GM18508 (cell line): ENCODE data around the gene MIA.
A peak's percentile ranks its signal among the peaks of the same experiment; 100 is the strongest.
"Not testable (repeated sequence)": the region's sequence is repeated elsewhere in the genome, so short reads cannot be mapped to it uniquely, and the experiment has no call there.

Experiments
- ATAC-seq: cut with Tn5 transposase; IDR thresholded peaks from one replicate; pipeline ENCODE4 v1.9.1; 2021; ENCODE audit warnings: moderate number of reproducible peaks; ENCODE audit not compliant: insufficient read depth, unreplicated experiment

The MIA gene

DNA sequence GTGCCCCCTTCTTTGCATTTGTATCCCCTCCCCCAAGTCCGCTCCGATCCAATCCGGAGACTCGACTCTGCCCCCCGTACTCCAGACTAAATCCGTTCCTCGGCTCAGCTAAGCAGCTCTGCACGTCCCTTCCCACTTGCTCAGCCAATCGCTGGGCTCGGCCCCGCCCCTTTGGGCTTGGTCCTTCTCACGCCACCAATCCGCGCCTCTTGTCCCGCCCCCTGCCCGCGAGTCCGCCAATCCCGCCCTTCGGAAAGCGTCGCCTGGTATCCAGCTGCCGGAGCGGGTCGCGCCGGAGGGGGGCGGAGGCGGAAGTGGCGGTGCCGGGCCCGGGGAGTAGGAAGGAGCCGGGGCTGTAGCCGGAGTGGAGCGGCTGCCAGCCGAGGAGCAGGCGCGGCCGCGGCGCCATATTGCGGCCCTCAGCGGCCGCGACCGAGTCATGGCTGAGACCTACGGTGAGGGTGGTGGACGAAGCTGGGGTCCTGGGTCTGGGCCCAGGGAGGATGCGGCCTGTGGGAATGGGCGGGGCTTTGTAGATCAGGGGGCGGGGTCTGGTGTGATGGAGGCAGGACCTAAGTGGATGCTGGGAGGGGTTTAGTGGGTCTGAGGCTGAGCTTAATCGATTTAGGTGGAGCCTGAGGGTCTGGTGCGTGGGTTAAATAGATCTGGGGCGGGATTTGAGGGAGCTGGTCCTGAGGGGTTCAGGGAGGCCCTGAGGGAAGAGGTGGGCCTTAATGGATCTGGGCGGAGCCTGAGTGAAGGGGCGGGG is 2.8 kb downstream of the MIA start, which contains the start of gene RAB4B:
RAB4B (plus strand) TSS at position 311 of the 769 bp plus-strand sequence; CDS start at position 440, 129 bp downstream.
- peak; percentile 34 for ATAC-seq

DNA sequence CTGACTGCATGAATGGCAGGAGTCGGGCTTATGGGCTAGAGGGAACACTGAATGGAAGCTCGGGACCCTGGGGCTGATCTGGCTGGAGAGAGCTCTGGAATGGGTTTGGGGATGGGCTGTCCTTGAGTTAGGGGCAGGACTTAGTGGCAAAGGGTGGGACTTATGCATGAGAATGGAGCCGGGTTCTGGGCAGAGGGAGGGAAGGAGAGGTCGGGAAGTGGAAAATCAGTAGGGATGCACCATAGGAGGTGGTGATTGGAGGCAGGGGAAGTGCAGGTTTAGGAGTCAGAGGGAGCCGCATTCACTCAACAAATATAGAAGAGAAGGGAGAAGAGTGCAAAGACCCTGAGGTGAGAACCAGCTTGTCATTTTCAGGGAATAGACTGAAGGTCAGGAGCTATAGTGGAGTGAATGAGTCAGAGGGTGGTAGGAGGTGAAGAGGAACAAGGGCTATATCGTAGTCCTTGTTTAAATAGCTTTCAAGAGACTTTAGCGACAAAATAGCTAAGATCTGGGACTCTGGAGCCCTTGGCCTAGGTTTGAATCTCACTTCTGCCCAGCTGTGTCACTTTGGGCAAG is 3.5 kb downstream of the MIA start:
- ATAC-seq = no peak

DNA sequence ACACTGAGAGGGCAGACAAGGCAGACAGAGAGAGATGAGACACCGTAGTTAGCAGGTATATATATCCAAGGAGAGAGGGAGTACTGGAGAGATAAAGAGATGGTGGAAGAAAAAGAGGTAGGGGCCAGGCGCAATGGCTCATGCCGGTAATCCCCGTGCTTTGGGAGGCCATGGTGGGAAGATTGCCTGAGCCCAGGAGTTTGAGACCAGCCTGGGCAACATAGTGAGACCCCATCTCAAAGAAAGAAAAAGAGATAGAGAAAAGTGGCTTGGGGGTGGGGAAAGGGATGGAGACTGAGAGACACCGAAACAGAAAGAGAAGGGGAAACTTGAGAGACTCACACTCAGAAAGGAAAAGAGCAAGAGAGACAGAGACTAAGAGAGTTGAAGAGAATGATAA is 5.3 kb downstream of the MIA start:
- ATAC-seq = no peak

DNA sequence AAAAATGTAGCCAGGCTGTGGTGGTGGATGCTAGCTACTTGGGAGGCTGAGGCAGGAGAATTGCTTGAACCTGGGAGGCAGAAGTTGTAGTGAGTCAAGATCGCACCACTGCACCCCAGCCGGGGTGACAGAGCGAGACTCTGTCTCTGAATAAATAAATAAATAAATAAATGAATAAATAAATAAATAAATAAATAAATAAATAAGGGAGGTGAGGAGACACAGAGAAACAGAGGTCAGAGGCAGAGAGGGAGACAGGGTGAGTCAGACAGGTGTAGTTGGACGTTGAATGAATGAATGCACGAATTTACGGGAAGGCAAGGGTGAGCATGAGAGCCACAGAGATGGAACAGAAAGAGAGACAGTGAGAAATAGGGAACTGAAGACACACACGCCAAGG is 5.8 kb downstream of the MIA start:
- ATAC-seq = no peak

DNA sequence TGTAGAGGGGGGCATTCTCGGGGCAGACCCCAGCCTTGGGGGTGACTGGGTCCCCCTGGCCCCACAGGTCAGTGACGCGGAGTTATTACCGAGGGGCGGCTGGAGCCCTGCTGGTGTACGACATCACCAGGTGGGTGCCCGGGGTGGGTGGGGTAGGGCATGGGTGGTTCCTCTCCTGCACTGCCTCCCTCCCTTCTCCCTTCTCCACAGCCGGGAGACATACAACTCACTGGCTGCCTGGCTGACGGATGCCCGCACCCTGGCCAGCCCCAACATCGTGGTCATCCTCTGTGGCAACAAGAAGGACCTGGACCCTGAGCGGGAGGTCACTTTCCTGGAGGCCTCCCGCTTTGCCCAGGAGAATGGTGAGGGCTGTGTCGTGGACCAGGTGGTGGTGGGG is 8.4 kb downstream of the MIA start:
- no peak for ATAC-seq

DNA sequence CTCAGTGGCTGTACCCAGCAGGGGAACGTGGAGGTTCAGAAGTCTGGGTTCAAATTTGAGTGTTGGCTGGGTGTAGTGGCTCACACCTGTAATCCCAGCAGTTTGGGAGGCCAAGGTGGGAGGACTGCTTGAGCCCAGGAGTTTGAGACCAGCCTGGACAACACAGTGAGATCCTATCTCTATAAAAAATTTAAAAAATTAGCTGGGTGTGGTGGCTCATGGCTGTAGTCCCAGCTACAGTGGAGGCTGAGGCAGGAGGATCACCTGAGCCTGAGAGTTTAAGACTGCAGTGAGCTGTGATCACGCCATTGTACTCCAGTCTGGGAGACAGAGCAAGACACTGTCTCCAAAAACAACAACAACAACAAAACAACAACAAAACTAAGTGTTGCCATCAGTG is 8.8 kb downstream of the MIA start:
- ATAC-seq = not testable (repeated sequence)

DNA sequence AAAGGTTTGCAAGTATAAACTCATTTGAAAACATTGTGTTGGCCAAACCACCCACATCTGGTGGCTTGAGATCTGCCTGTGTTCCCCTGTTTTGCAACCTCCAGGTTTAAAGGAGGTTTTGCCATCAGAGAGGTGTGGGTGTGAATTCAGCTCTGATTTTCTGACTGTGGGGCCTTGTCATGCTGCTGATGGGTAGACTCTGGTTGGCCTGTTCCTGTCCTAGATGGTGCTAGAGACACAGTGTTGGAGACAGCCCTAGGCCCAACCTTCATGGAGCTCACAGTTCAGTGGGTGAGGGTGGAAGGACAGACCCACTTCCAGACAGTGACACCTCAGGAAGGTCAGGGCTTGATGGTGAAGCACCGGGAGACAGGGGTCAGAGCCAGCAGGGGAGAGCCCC is 10.2 kb downstream of the MIA start:
- no peak for ATAC-seq

DNA sequence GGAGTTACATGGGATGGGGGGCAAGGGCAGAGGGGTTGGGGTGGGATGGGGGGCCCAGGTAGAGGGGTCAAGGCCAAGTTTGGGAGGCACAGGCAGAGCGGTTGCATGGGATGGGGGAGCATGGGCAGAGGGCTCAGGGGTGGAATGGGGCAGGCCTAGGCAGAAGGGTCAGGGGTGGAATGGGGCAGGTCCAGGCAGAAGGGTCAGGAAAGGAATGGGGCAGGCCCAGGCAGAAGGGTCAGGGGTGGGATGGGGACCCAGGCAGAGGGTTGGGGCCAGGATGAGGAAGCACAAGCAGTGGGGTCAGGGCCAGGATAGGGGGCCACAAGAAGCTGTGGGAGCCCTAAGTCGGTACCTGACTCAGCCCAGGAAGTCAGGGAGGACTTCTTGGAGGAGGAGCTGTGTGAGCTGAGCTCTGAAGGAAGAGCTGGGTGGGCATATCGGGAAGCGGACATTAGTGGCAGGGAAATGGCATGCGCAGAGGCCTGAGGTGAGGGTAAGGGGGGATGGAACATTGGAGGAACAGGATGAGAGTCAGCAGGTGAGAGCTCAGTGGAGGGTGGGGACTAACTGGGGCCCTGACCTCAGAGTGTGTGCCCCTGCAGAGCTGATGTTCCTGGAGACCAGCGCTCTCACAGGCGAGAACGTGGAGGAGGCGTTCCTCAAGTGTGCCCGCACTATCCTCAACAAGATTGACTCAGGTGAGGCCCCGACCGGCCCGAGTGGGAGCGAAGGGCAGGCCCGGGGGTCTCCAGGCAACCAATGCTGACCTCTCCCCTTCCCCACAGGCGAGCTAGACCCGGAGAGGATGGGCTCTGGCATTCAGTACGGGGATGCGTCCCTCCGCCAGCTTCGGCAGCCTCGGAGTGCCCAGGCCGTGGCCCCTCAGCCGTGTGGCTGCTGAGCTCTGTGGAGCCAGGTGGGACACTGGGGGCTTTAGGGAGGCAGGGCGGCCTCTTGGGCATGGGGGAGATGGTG is 11.0 kb downstream of the MIA start:
- ATAC-seq = no peak

DNA sequence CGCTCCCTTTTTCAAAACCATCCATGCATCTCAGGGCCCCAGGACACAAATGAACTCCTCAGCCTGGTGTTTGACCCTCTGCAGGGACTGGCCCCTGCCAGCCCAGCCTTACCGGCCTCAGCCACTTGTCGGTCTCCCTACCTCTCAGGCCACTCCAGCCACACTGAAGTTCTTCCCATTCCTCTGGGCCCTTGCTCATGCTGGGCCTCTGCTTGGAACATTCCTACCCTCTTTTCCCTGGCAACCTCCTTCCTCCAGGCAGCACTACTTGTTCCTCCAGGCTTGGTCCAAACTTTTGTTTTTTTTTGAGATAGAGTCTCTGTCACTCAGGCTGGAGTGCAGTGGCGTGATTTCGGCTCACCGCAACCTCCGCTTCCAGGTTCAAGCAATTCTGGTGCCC is 16.0 kb downstream of the MIA start:
- ATAC-seq = no peak

DNA sequence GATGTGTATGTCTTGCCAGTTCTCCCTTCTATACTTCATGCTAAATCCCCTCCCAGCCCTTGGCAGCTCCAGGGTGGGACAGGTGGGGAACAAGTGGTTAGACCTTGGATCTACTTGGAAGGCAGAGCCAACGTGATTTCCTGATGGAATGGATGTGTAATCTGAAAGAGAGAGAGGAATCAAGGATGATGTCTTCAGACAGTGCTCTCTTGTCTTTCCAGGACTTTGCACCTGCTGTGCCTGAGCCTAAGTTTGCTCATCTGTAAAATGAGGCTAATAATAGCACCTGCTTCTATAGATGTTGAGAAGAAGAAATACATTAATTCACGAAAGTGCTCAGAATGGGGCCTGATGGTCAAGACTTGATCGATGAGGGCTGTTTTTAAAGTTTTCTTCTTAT is 16.7 kb downstream of the MIA start:
- no peak for ATAC-seq

DNA sequence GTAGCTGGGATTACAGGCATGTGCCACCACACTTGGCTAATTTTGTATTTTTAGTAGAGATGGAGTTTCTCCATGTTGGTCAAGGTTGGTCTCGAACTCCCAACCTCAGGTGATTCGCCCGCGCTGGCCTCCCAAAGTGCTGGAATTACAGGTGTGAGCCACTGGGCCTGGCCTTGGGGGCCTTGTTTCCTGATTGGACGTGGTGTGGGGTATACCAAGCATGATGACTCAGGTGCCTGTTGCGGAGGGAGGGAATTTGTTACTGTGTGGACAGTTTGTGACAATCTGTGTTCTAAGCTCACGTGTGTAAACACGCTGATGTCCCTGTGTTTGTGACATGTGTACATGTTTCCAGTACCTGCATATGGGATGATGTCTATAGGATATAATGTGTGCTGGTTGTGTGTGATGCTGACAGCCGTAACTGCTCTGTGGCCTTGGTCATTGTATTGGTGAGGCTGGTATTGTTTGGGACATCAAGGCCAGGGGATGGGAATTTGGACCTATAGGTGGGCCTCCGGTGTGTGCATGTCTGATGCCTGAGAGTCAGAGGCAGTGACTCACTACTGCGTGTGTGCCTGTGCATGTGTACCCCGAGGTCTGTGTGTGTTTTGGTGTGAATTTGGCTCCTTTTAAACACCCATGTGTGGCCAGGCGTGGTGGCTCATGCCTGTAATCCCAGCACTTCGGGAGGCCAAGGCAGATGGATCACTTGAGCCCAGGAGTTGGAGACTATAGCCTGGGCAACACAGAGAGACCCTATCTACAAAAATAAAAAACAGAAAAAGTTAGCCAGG is 22.0 kb downstream of the MIA start:
- ATAC-seq = no peak

DNA sequence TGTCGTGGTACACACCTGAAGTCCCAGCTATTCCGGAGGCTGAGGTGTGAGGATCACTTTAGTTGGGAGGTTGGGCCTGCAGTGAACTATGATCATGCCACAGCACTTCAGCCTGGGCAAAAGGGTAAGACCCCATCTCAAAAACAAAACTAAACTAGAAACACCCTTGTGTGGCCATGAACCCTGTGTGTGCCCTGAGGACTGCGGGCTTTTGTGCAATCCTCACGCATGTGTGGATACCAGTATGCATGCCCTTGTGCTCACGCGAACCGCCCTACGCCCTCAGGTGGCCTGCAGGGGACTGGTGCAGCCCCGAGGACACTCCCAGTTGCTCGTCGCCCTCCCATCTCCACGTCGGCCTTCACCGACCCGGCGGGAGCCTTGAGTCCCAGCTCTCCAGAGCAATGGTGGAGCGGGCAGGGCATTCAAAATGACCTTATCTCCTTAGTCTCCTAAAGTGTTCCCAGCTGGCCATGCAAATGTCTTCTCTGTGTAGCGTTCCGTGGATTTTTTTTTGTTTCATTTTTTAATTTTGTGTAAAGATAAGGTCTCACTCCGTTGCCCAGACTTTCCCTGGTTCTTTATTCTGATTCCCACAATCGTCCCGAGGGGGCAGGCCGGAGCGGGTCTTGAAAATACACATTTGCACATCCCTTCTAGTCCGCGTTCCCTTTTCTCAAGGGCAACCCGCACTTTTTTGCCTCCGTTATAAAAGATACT is 22.8 kb downstream of the MIA start:
- peak; percentile 25 for ATAC-seq

DNA sequence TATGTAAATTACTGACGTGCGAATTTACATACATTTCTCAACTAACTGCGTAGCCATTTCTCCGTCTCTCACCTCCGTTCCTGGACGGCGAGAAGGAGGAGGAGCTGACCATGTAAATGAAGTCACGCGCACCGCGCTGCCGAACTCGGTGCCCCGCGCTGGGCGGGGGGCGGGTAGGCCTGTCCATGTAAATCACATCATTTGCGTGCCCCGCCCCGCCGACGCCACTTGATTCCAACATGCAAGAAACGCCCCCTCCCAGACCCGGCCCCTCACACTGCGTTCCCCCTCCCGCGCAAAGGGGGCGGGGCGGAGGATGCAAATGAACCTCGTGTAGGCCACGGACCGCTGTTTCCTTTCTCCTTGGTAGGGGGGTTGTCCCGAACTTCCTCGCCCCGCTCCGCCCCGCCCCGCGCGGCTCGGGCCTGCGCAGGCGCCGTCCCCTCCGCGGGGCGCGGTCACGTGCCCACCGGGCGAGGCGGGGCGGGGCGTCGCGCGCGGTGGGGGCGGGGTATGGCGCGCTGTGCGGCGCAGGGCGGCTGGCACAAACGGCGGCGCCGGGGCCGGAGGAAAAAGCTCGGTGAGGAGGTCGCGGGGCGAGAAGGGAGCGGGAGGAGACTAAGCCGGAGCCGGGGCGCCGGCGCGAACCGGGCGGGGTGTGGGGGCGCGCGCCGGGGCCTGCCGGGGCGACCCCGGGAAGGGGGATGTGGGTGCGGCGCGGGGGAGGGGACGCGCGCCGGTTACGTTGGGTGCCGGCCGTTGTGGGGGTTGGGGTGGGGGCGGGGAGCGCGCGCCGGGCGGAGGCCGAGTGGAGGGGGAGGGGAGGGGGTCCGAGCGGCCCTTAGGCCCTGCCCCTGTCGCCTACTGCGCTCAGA is 23.6 kb downstream of the MIA start, which contains the start of gene EGLN2:
EGLN2 (plus strand) TSS at position 509 of the 875 bp plus-strand sequence. CDS start 1,382 bp downstream, outside the sequence.
- peak; percentile 46 for ATAC-seq

DNA sequence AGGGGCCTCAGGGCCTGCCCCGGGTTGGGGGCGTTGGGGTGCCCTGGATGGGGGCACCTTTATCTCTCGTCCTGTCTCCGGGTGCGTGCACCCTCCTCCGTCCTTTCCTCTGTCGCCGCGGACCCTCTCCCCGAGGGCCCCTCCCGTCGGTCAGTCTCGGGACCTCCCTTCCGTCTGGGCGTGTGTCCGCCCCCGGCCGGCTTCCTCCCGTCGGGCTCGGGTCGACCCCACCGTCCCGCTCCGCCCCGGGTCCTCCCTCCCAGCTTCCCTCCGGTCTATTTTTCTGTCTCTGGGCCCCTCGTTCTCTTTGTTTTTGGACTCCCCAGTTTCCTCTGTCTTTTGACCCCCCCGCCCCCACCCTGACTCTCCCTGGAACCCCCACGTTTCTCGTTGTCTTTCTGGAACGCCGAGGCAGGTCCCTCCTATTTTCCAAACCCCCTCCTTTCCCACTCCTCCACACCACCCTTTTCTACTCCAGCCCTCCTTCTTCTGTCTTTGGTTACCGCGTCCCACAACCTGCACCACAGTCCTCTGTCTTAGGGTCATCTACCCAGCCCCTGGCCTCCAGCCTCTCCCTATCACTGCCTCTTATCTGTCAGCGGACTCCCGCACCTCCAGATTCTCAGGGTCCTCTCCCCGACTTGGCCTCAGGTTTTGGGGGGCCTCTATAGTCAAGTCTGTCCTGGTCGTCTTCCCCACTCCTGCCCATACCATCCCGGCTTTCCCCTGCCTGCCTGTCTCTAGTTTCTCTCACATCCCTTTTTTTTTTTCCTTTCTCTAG is 24.4 kb downstream of the MIA start:
- ATAC-seq = no peak

DNA sequence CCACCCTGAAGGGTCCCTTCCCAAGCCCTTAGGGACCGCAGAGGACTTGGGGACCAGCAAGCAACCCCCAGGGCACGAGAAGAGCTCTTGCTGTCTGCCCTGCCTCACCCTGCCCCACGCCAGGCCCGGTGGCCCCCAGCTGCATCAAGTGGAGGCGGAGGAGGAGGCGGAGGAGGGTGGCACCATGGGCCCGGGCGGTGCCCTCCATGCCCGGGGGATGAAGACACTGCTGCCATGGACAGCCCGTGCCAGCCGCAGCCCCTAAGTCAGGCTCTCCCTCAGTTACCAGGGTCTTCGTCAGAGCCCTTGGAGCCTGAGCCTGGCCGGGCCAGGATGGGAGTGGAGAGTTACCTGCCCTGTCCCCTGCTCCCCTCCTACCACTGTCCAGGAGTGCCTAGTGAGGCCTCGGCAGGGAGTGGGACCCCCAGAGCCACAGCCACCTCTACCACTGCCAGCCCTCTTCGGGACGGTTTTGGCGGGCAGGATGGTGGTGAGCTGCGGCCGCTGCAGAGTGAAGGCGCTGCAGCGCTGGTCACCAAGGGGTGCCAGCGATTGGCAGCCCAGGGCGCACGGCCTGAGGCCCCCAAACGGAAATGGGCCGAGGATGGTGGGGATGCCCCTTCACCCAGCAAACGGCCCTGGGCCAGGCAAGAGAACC is 25.1 kb downstream of the MIA start:
- no peak for ATAC-seq

DNA sequence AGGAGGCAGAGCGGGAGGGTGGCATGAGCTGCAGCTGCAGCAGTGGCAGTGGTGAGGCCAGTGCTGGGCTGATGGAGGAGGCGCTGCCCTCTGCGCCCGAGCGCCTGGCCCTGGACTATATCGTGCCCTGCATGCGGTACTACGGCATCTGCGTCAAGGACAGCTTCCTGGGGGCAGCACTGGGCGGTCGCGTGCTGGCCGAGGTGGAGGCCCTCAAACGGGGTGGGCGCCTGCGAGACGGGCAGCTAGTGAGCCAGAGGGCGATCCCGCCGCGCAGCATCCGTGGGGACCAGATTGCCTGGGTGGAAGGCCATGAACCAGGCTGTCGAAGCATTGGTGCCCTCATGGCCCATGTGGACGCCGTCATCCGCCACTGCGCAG is 25.7 kb downstream of the MIA start:
- no peak for ATAC-seq
